Activated naive CD4-positive, alpha-beta T cell treated with anti-CD3 and anti-CD28 coated beads for 36 hours (primary cell): ENCODE data around the gene HS3ST3A1. TPM values are rescaled to one million over a fixed set of nuclear protein-coding genes. Genes with fewer than 3 reads are reported as not detected.

ENCODE experiments used
- CTCF ChIA-PET: fragments of 350-600 bp; sonication (Branson Sonifier 250); formaldehyde crosslinking; loops from one replicate; lab custom pipeline; 2021; ENCODE audit warnings: antibody characterized with exemption; lab: Charles Lee
- DNase-seq: peaks from one replicate; pipeline ENCODE4 v3.0.0-alpha.2; 2020
- H3K27ac Mint-ChIP-seq: one replicate; pipeline ENCODE4 v1.8.0; 2021; ENCODE audit warnings: mild to moderate bottlenecking, mixed read lengths
- H3K27me3 Mint-ChIP-seq: one replicate; pipeline ENCODE4 v1.8.0; 2021; ENCODE audit warnings: low read depth, mixed read lengths
- H3K36me3 Mint-ChIP-seq: one replicate; pipeline ENCODE4 v1.8.0; 2021; ENCODE audit warnings: low read depth, mixed read lengths
- H3K4me1 Mint-ChIP-seq: one replicate; pipeline ENCODE4 v1.8.0; 2021; ENCODE audit warnings: low read depth, mixed read lengths
- H3K4me3 Mint-ChIP-seq: one replicate; pipeline ENCODE4 v1.8.0; 2021; ENCODE audit warnings: mild to moderate bottlenecking, moderate library complexity, mixed read lengths
- H3K9me3 Mint-ChIP-seq: one replicate; pipeline ENCODE4 v1.8.0; 2021; ENCODE audit warnings: mixed read lengths
- intact Hi-C: fragments of 100-400 bp; cut with micrococcal nuclease; formaldehyde crosslinking; loops from one replicate; pipeline ENCODE4 v1.15.1; 2023
- total RNA-seq, 2 experiments: library from RNA; stranded (reverse); gene quantifications; one replicate each; pipeline ENCODE4 v1.2.3, GENCODE V29; 2021

Gene HS3ST3A1
- total RNA-seq, 2 experiments from 2014 or later, result 0.91 to 1.1 TPM

GRCh38 chr17:13631529-13631928 is 29.8 kb upstream of the HS3ST3A1 start:
- peaks cover 3% of the 10 kb centered on the region for H3K27me3 Mint-ChIP-seq
- intact Hi-C loops, result no loop called here

GRCh38 chr17:13626703-13627102 is 25.0 kb upstream of the HS3ST3A1 start:
- Mint-ChIP-seq H3K36me3 (no peaks in the 10 kb centered on the region), H3K4me1 (no peaks in the 10 kb centered on the region), H3K27me3 (peaks cover 10% of the 10 kb centered on the region), H3K9me3 (no peaks in the 10 kb centered on the region), H3K4me3 (no peak overlapping the region), H3K27ac (no peak overlapping the region)
- no peak for DNase-seq
- CTCF ChIA-PET, result interaction anchor here (0.7 kb wide), 1 partner anchor 9 kb away, joined by 6 read pairs; no protein-coding TSS in a partner anchor
- intact Hi-C loops, result no loop called here

More at GRCh38 chr17:13631529-13631928, 29.8 kb upstream of the HS3ST3A1 start:
- no peak overlapping the region for H3K4me3 Mint-ChIP-seq
- no peaks in the 10 kb centered on the region for H3K9me3 Mint-ChIP-seq
- no peak overlapping the region for H3K27ac Mint-ChIP-seq
- no peaks in the 10 kb centered on the region for H3K4me1 Mint-ChIP-seq
- CTCF ChIA-PET, result no interaction called here
- H3K36me3 Mint-ChIP-seq, result no peaks in the 10 kb centered on the region
- no peak for DNase-seq

- H3K4me3 Mint-ChIP-seq, result no peak overlapping the region
- intact Hi-C loops, result no loop called here
- peaks cover 4% of the 10 kb centered on the region for H3K27me3 Mint-ChIP-seq
- no peaks in the 10 kb centered on the region for H3K4me1 Mint-ChIP-seq
- CTCF ChIA-PET, result no interaction called here
- H3K36me3 Mint-ChIP-seq, result no peaks in the 10 kb centered on the region
- no peak overlapping the region for H3K27ac Mint-ChIP-seq
- no peaks in the 10 kb centered on the region for H3K9me3 Mint-ChIP-seq
- no peak for DNase-seq
Observed at GRCh38 chr17:13619462-13619861, 17.7 kb upstream of the HS3ST3A1 start.

GRCh38 chr17:13616031-13616430 is 14.3 kb upstream of the HS3ST3A1 start:
- Mint-ChIP-seq H3K27ac (no peak overlapping the region), H3K36me3 (no peaks in the 10 kb centered on the region), H3K4me3 (no peak overlapping the region), H3K4me1 (no peaks in the 10 kb centered on the region), H3K9me3 (no peaks in the 10 kb centered on the region), H3K27me3 (no peaks in the 10 kb centered on the region)
- CTCF ChIA-PET, result interaction anchor here (1.4 kb wide), 1 partner anchor 19 kb away, joined by 3 read pairs; no protein-coding TSS in a partner anchor
- intact Hi-C loops, result no loop called here
- DNase-seq, result no peak

GRCh38 chr17:13609941-13610340 is 8.2 kb upstream of the HS3ST3A1 start:
- CTCF ChIA-PET, result no interaction called here
- Mint-ChIP-seq H3K9me3 (no peaks in the 10 kb centered on the region), H3K4me1 (no peaks in the 10 kb centered on the region), H3K27me3 (peaks cover 5% of the 10 kb centered on the region), H3K36me3 (no peaks in the 10 kb centered on the region), H3K4me3 (no peak overlapping the region), H3K27ac (no peak overlapping the region)
- intact Hi-C loops, result no loop called here
- DNase-seq, result no peak

DNA sequence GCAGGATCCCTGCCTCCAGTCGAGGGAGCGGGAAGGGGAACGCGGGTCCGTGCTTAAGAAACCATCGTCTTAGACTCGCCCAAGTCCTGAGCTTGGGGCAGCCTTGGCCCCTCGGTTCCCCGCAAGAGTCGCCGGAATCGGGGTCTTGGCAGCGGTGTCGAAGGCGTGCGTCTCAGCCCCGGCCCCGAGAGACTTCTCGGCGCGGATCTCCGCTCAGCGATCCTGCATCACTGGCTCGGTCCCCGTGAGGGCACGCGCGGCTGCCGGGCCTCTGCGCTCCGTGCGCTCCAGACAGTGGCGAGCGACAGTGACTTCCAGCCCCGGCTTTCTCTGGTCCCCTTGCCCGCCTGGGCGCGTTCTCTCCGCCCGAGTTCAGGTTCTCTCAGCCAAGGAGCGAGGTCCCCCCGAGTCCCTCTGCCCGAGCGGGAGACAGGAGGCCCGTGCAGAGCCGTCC is 380 bp downstream of the HS3ST3A1 start:
- CTCF ChIA-PET, result no interaction called here

DNA sequence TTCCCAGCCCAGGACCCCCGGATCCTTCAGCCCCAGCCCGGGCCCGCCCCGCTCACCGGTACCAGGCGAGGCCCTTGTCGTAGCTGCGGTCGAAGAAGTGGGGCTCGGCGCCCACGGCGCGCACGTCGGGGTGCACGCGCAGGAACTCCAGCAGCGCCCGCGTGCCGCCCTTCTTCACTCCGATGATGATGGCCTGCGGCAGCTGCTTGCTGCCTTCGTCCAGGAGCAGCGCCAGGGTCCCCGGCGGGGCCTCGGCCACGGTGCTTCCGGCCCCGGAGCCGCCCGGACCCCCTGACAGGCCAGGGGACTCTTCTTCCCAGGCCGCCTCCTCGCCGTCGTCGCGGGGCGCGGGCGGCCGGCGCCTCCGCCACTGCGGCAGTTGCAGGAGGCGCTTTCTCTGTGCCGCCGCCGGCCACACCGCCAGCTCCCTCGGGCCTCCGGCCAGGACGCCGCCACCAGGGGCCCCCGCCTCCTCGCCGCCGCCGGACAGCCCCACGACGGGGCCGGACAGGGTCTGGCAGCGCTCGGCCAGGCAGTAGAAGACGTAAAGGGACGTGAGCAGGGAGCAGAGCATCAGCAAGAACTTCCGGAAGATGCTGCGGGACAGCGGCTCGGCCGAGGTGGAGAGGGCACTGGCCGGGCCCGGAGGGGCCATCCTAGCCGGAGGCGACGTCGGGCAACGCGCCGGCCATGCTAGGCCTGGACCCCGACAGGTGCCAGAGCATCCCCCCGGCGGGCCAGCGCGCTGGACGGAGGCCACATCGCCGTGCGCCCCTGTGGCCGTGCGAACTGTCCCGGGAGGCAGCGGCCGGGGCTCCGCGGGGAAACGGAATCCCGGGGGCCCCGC is 1.0 kb downstream of the HS3ST3A1 start:
- intact Hi-C loops, result no loop called here
- Mint-ChIP-seq H3K4me3 (peak overlapping the region; percentile 33), H3K9me3 (no peaks in the 10 kb centered on the region), H3K27me3 (peaks cover 50% of the 10 kb centered on the region), H3K4me1 (peaks cover 5% of the 10 kb centered on the region), H3K27ac (no peak overlapping the region), H3K36me3 (no peaks in the 10 kb centered on the region)
- DNase-seq, result no peak
- CTCF ChIA-PET, result no interaction called here

More for the DNA sequence above, 380 bp downstream of the HS3ST3A1 start:
- Mint-ChIP-seq H3K9me3 (no peaks in the 10 kb centered on the region), H3K4me1 (peaks cover 5% of the 10 kb centered on the region), H3K36me3 (no peaks in the 10 kb centered on the region), H3K27ac (no peak overlapping the region), H3K4me3 (peak overlapping the region; percentile 66), H3K27me3 (peaks cover 49% of the 10 kb centered on the region)
- DNase-seq, result peak; percentile 12
- intact Hi-C loops, result no loop called here

DNA sequence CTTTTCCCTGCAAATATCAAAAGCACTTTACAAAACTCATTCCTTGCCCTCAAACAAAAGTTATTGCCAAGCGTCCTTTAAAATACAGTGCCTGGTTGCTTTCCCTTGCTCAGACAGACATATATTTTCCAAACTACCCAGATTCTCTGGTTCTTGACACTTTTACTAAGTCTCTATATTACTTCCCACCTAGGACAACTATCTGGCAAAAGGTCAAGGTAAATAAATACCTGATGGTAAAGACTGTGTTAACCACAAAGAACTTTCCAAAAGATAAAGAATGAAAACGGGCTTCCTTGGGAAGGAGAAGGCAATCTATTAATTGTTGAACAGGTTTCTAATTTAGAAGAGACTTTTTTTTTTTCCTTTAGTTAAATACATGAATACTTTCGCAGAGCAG is 1.9 kb downstream of the HS3ST3A1 start:
- peak overlapping the region; percentile 31 for H3K4me3 Mint-ChIP-seq
- peaks cover 50% of the 10 kb centered on the region for H3K27me3 Mint-ChIP-seq
- DNase-seq, result no peak
- no peaks in the 10 kb centered on the region for H3K36me3 Mint-ChIP-seq
- no peak overlapping the region for H3K27ac Mint-ChIP-seq
- CTCF ChIA-PET, result no interaction called here
- H3K4me1 Mint-ChIP-seq, result peaks cover 6% of the 10 kb centered on the region
- H3K9me3 Mint-ChIP-seq, result no peaks in the 10 kb centered on the region
- intact Hi-C loops, result loop anchor here (5.0 to 10.0 kb wide), 5 partner anchors 315 to 1575 kb away; no protein-coding TSS in a partner anchor

- H3K27ac Mint-ChIP-seq, result no peak overlapping the region
- intact Hi-C loops, result loop anchor here (5.0 to 10.0 kb wide), 5 partner anchors 316 to 1576 kb away; no protein-coding TSS in a partner anchor
- DNase-seq, result no peak
- H3K4me3 Mint-ChIP-seq, result no peak overlapping the region
- H3K9me3 Mint-ChIP-seq, result no peaks in the 10 kb centered on the region
- peaks cover 7% of the 10 kb centered on the region for H3K4me1 Mint-ChIP-seq
- CTCF ChIA-PET, result no interaction called here
- H3K36me3 Mint-ChIP-seq, result no peaks in the 10 kb centered on the region
- H3K27me3 Mint-ChIP-seq, result peaks cover 45% of the 10 kb centered on the region
Observed at GRCh38 chr17:13599168-13599577, 2.6 kb downstream of the HS3ST3A1 start.

DNA sequence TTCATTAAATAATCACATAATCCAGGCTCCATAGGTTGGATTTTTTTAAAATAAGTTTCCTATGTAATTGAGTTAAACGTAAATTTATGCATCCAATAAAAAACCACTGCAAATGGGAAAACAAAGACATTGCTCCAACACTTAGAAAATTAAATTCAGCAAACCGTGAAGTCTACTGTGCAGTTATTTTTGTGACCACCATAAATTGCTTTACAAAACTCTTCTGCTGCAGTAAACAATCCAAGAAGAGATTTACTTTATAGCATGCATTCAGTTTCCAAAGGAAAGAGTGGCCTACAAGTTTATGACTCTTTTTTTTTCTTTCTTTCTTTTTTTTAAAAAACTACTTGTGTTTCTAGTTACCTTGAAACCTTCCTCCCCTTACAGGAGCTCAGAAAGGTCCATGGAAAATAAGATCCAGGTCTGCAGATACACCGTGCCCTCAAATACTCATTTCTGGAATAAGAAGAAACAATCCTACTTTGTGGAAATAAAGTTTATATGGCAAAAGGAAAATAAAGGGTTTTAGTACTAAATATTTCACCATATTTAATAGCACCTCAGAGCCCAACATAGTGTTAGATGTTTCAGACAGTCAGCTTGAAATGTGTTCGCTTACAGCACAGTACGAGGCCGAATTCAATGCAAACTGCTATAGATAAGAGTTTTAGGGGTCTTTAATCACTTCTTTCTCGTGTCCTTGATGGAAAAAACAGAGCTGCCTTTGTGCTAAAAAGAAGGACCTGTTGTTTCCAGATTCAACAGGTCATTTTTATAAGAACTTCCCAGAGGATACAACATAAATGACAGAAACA is 3.2 kb downstream of the HS3ST3A1 start:
- H3K27ac Mint-ChIP-seq, result no peak overlapping the region
- H3K4me3 Mint-ChIP-seq, result no peak overlapping the region
- H3K9me3 Mint-ChIP-seq, result no peaks in the 10 kb centered on the region
- H3K4me1 Mint-ChIP-seq, result peaks cover 7% of the 10 kb centered on the region
- no peak for DNase-seq
- H3K27me3 Mint-ChIP-seq, result peaks cover 41% of the 10 kb centered on the region
- no peaks in the 10 kb centered on the region for H3K36me3 Mint-ChIP-seq
- CTCF ChIA-PET, result interaction anchor here (0.7 to 1.0 kb wide), 3 partner anchors 131 to 1328 kb away, joined by 3 to 5 read pairs (median 4); no protein-coding TSS in a partner anchor
- intact Hi-C loops, result loop anchor here (5.0 to 10.0 kb wide), 5 partner anchors 316 to 1576 kb away; no protein-coding TSS in a partner anchor

- no peaks in the 10 kb centered on the region for H3K36me3 Mint-ChIP-seq
- intact Hi-C loops, result loop anchor here (1.0 to 10.0 kb wide), 7 partner anchors 317 to 1577 kb away; no protein-coding TSS in a partner anchor
- H3K4me1 Mint-ChIP-seq, result peaks cover 7% of the 10 kb centered on the region
- no peak overlapping the region for H3K27ac Mint-ChIP-seq
- CTCF ChIA-PET, result interaction anchor here (0.6 to 1.0 kb wide), 7 partner anchors 18 to 1329 kb away, joined by 3 to 5 read pairs (median 3); partner anchors contain the start of gene HS3ST3B1
- H3K9me3 Mint-ChIP-seq, result no peaks in the 10 kb centered on the region
- H3K27me3 Mint-ChIP-seq, result peaks cover 34% of the 10 kb centered on the region
- DNase-seq, result peak; percentile 56
- H3K4me3 Mint-ChIP-seq, result no peak overlapping the region
Observed at GRCh38 chr17:13597723-13598347, 3.9 kb downstream of the HS3ST3A1 start.
